Heart right ventricle (tissue), 16 donors: ENCODE results near the gene CACNA1E. TPM values are rescaled to one million over a fixed set of nuclear protein-coding genes. Genes with fewer than 3 reads are reported as not detected.

Experiments
- ATAC-seq, 8 donors: fragments of 200-7000 bp; cut with Tn5 transposase; one replicate each; pipeline ENCODE4 v1.9.1; 2020; ENCODE audit warnings: mild to moderate bottlenecking in 8 of 8, moderate library complexity in 8 of 8, moderate number of reproducible peaks in 1 of 8
- DNase-seq, 2 donors: peaks; one replicate each; pipeline ENCODE4 v3.0.0-alpha.2; 2020
- H3K27ac ChIP-seq, 10 donors: fragments of 200-600 bp; sonication (generic) in 2 of 10; one replicate each; pipeline versions ENCODE4 v1.5.0 to v1.8.0; 2020 to 2022; ENCODE audit warnings: mild to moderate bottlenecking in 3 of 10
- H3K27me3 ChIP-seq, 7 donors: fragments of 200-600 bp; one replicate each; pipeline ENCODE4 v1.8.0; 2021 to 2022; ENCODE audit warnings: mild to moderate bottlenecking in 2 of 7
- H3K36me3 ChIP-seq, 9 donors: fragments of 200-600 bp; sonication (generic) in 1 of 9; one replicate each; pipeline versions ENCODE4 v1.5.0 to v1.8.0; 2020 to 2022; ENCODE audit warnings: mild to moderate bottlenecking in 2 of 9
- H3K4me1 ChIP-seq, 9 donors: fragments of 200-600 bp; sonication (generic) in 1 of 9; one replicate each; pipeline versions ENCODE4 v1.5.0 to v1.8.0; 2020 to 2022; ENCODE audit warnings: mild to moderate bottlenecking in 4 of 9
- H3K4me3 ChIP-seq, 10 donors: fragments of 200-600 bp; sonication (generic) in 2 of 10; one replicate each; pipeline versions ENCODE4 v1.5.0 to v1.8.0; 2020 to 2022; ENCODE audit warnings: mild to moderate bottlenecking in 7 of 10, moderate library complexity in 2 of 10
- H3K9me3 ChIP-seq, 11 donors: fragments of 200-600 bp in 10 of 11; sonication (generic) in 2 of 11; one replicate each; pipeline versions ENCODE4 v1.5.0 to v1.8.0; 2013 to 2022; ENCODE audit warnings: mild to moderate bottlenecking in 2 of 11, control low read depth in 1 of 11, moderate library complexity in 1 of 11
- CTCF ChIP-seq, 9 donors: fragments of 200-600 bp; sonication (generic) in 2 of 9; IDR thresholded peaks; one replicate each; pipeline versions ENCODE4 v1.5.0 to v1.8.0; 2021 to 2022; ENCODE audit warnings: antibody characterized with exemption in 9 of 9, mild to moderate bottlenecking in 5 of 9, moderate library complexity in 1 of 9
- WGBS, 2 donors: extraction: QIAGEN DNeasy Blood & Tissue Kit; methylation state at CpG; one replicate each; pipeline ENCODE4 v1.1.7; 2013; ENCODE audit warnings: inconsistent platforms in 1 of 2; 5-methylcytosine and 5-hydroxymethylcytosine counted together
- intact Hi-C, 10 donors: fragments of 100-400 bp; cut with DNase I; formaldehyde crosslinking; loops; one replicate each; pipeline versions ENCODE4 v1.11.1 to v1.14.2; 2022
- polyA plus RNA-seq, 2 donors: library from polyadenylated mRNA; stranded (reverse); fragments of 200-250 nt; gene quantifications; one replicate each; pipeline ENCODE4 v1.2.3, GENCODE V29; 2013
- total RNA-seq, 10 donors: library from RNA; stranded (reverse); fragmentation: NEBNext Ultra II Directional in 3 of 10; extraction: Animal tissue kit (Norgen Biotek cat#: 25700) in 3 of 10; gene quantifications; one replicate each; pipeline versions ENCODE4 v1.2.1 to v1.2.4, GENCODE V29; 2021 to 2023
- donor health status: Arrhythmogenic right ventricular cardiomyopathy.
- donor health status: ischemic (EF 13 %, LVEDD 7.1; RV severe dilation, severe dysfunction).
- donor health status: healthy with polysubstance abuse.
- donor health status: DM: no; HTN: yes; CAD: no.
- donor health status: DM: no; HTN: no; CAD: no.
- donor health status: ischemic (EF 25% LVEDD 6.9; RV normal size, moderate dysfunction).
- donor health status: ischemic (EF 25% LVEDD 5.7; RV mildly dilated, moderate dysfunction).
- donor health status: healthy.
- donor health status: DM: yes; HTN: yes; CAD: no.
- donor health status: Ischemic cardiomyopathy.
- donor health status: ischemic (EF 35%, LVEDD 5.7; RV mildly dilated, moderate dysfunction).
- donor health status: nonischemic (EF 11% LVEDD 7.7; RV severe dilation, severe dysfunction).
- donor health status: DM: yes; HTN: yes; CAD: no.
- donor health status: PGD.
- donor health status: ischemic (EF 29% LVEDD 5.4; RV normal size, mild dysfunction).
- donor health status: nonischemic (EF 23%, LVEDD 6.1; RV moderate dilation, normal function).

The CACNA1E gene
- total and polyA plus RNA-seq, 12 donors: 0.04 to 21.7 (median 0.71) TPM

GRCh38 chr1:181777812-181778211, 294.5 kb downstream of the CACNA1E start:
- no peaks in the 10 kb centered on the region for H3K36me3 ChIP-seq
- DNase-seq (no peak), ATAC-seq (no peak)
- H3K9me3 ChIP-seq: no peaks in the 10 kb centered on the region
- peaks cover 0 to 26% (median 15%) of the 10 kb centered on the region in 7 donors for H3K27me3 ChIP-seq
- H3K4me3 ChIP-seq: no peak overlapping the region
- no peaks in the 10 kb centered on the region for H3K4me1 ChIP-seq
- H3K27ac ChIP-seq: no peak overlapping the region
- intact Hi-C loops: no loop called here
- TF ChIP-seq CTCF (IDR thresholded peaks at IDR 0.05): no peak
- 41 to 42% methylated on average over 1 of the region's 1 CpG for WGBS, 2 donors

GRCh38 chr1:181778640-181779260, 295.4 kb downstream of the CACNA1E start:
- no peak for DNase-seq
- no peak for TF ChIP-seq CTCF (IDR thresholded peaks at IDR 0.05)
- no peaks in the 10 kb centered on the region for H3K9me3 ChIP-seq
- H3K36me3 ChIP-seq: no peaks in the 10 kb centered on the region
- intact Hi-C loops: no loop called here
- no peak overlapping the region for H3K27ac ChIP-seq
- no peak overlapping the region for H3K4me3 ChIP-seq
- H3K27me3 ChIP-seq: peaks cover 0 to 26% (median 15%) of the 10 kb centered on the region in 7 donors
- ATAC-seq: peak in 1 of 8 donors; percentile 63
- peaks cover 0 to under 1% (median 0%) of the 10 kb centered on the region in 9 donors for H3K4me1 ChIP-seq
- WGBS, 2 donors: 42 to 46% methylated on average over 4 of the region's 4 CpGs

- DNase-seq: no peak
- intact Hi-C loops: no loop called here
- Histone ChIP-seq H3K36me3 (no peaks in the 10 kb centered on the region), H3K4me3 (no peak overlapping the region), H3K9me3 (no peaks in the 10 kb centered on the region), H3K4me1 (peaks cover 0 to 7% (median 0%) of the 10 kb centered on the region in 9 donors), H3K27ac (no peak overlapping the region), H3K27me3 (peaks cover 0 to 26% (median 15%) of the 10 kb centered on the region in 7 donors)
- ATAC-seq: no peak
- WGBS, 2 donors: 73 to 74% methylated on average over 6 of the region's 6 CpGs
- TF ChIP-seq CTCF (IDR thresholded peaks at IDR 0.05): no peak
These were observed 296.0 kb downstream of the CACNA1E start for GRCh38 chr1:181779343-181779742.

GRCh38 chr1:181783208-181783607, 299.9 kb downstream of the CACNA1E start:
- no peaks in the 10 kb centered on the region for H3K9me3 ChIP-seq
- no peak for TF ChIP-seq CTCF (IDR thresholded peaks at IDR 0.05)
- H3K36me3 ChIP-seq: no peaks in the 10 kb centered on the region
- H3K27me3 ChIP-seq: peaks cover 0 to 19% (median 0%) of the 10 kb centered on the region in 7 donors
- peaks cover 0 to 9% (median 0%) of the 10 kb centered on the region in 9 donors for H3K4me1 ChIP-seq
- no peak overlapping the region for H3K27ac ChIP-seq
- WGBS, 2 donors: 26 to 28% methylated on average over 2 of the region's 2 CpGs
- no peak overlapping the region for H3K4me3 ChIP-seq
- intact Hi-C loops: no loop called here
- DNase-seq: no peak
- no peak for ATAC-seq
